LoVo (cell line): ENCODE data around the gene FCHO2.

Experiments
- DNase-seq: peaks from one replicate; pipeline ENCODE4 v3.0.0-alpha.2; 2016; ENCODE audit warnings: low spot score

FCHO2 gene

DNA sequence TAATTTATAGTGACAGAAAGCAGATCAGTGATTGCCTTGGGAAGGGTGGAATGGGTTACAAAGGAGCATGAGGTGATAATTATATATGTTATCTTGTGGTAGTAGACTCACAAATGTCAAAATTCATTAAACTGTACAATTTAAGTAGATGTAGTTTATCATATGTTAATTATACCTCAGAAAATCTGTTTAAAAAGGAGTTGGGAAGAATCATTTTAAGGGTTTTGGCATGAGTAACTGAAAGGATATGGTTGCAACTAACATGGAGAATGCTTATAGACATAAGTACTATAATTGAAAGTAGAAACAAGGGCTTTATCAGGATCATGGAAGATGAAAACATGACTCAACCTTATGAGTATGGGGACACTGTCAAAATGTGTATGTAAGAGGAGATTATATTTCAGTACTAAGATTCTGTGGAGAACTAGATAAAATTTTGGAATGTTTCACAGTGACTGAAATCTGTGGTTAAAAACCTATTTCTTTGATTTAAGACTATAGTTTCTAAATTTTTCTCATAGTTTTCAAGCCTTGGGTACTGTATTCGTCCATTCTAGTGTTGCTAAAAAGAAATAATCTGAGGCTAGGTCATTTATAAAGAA is 73.3 kb downstream of the FCHO2 start:
- DNase-seq, result no peak

DNA sequence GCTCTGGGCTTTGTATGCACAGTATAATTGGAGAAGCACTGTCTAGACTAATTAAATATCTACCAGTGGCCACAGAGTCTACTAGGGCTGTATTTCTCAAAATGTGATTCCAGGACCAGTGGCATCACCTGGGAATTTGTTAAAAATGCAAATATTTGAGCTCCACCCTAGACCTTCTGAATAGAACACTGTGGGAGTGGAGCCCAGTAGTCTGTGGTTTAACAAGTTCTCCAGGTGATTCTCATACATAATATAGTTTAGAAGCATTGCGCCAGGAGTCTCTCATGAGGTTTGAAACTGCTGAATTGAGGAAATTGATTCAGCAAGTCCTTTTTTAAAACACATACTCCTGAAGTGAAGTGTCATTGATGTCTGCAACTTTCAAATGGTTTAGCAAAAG is 74.7 kb downstream of the FCHO2 start:
- DNase-seq, result no peak

DNA sequence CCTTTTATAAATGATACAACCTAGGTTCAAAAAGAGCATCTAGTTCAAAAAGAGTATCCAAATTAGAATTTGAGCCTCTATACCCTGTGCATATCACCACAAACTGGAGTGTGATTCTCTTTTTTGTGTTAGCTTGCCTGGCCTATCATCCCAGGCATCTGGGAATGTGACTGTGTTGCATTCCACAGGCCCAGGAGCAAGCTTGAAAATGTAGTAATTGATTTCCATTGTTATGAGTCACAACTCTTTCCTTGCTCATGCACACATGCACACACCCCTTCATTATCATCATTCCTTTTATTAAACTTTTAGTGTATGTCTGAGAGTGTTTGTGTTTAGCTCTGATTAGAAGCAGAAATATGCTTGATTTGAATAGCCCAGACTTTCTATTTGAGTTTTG is 75.2 kb downstream of the FCHO2 start:
- no peak for DNase-seq

DNA sequence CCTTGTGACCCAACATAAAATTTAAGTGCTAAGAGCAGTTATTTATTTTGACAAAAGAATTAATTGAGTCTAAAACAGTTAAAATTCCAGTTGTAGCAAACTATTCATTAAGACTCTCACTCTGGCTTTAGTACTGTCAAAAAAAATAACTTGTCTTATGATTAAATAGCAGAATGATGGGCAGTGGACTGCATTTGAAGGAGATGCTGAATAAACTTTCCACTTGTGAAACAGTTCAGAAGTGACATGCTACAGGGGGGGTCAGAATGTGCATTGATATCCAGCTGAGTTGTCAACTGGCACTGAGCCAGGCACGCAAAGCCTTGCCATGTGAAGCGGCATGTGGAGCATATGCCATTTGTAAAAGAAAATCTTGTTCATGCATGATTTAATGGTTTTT is 76.0 kb downstream of the FCHO2 start:
- no peak for DNase-seq

- DNase-seq, result no peak
Observed at GRCh38 chr5:73032635-73033034, 76.8 kb downstream of the FCHO2 start.

GRCh38 chr5:73037545-73037944 is 81.7 kb downstream of the FCHO2 start:
- no peak for DNase-seq

DNA sequence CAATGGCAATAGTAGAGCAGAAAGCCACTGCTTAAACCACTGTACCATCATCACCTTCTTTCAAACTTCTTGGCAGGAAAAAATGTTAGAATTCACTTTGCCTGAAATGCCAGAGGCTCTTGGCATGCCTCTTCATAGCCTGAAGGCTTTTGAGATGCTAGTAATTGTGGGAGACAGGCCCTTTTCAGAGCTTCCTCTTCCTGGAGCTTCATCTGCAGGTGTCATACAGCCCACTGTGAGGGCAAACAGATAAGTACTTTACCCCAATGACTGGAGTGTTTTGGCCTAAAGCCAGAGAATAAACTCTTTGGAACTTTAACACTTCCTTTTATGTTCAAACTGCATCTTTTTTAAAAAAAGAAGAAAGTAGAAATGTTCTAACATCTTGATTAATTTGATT is 83.2 kb downstream of the FCHO2 start:
- DNase-seq, result peak; percentile 20

GRCh38 chr5:73042993-73043392 is 87.2 kb downstream of the FCHO2 start:
- DNase-seq, result no peak

DNA sequence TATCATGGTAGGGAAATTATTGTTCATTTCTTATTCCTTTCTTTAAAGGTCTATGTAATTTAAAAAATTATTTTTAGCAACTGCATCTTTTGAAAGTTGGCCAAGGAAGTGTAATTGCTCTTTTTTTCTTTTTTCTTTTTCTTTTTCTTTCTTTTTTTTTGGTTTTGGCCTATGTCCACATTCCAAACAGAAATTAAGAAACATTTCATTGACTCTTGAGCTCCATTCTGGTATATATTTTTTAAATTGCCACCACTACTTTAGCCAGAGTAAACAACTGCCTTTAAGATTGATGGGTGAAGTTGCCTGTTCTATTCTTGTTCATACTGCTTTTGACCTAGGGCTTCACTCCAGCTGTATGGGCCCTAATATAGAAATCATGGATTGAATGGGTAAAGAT is 88.7 kb downstream of the FCHO2 start:
- no peak for DNase-seq

DNA sequence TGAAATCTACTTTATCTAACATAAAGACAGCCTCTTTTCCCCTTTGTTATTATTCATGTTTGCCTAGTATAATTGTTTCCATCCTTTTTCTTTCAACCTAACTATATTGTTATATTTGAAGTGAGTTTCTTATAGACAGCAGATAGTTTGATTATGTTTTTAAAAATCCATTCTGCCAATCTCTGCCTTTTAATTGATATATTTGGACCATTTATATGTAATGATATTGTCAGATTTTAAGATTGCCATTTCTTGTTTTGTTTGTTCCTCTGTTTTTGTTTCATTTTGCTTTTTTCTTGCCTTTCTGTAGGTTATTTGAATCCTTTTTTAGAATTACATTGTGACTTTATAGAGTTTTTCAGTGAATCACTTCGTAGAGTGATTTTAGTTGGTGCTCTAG is 89.8 kb downstream of the FCHO2 start:
- DNase-seq, result no peak

DNA sequence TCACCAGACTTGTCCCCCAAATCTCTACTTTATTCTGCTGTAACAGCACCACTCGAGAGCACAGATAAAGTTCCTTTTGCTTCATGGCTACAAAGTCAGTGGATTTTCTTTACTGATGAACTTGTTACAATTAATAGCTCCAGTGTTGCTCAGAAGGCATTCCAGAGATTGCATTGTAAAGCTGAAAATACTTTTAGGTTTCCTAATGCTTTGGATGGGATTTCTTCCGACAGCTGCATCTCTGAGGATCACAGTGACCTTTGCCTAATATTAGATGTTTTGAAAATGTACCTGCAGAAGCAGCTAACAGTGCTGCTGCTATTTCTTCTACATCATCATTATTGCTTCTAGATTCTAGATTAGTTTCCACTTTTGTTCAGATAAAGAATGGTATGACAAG is 105.8 kb downstream of the FCHO2 start:
- no peak for DNase-seq

- DNase-seq, result no peak
Observed at GRCh38 chr5:73066466-73066865, 110.6 kb downstream of the FCHO2 start.

DNA sequence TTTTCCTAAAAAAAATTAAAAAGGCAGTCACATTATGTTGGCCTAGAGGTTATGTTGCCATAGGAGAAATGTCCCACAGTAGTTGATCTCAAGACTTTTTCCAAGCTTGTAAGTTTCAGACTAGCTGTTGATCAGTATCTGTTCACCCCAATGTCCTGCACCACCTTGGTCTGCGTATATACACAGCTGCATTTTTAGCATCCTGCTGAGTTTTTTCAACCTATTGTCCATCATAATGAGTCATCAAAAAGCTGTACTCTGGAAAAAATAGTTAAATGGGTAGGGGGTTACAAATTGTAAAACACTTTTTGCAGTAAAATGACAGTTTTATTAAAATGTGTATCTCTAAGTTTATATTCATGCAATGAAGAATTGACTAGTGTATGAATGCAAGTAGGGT is 111.4 kb downstream of the FCHO2 start:
- no peak for DNase-seq

DNA sequence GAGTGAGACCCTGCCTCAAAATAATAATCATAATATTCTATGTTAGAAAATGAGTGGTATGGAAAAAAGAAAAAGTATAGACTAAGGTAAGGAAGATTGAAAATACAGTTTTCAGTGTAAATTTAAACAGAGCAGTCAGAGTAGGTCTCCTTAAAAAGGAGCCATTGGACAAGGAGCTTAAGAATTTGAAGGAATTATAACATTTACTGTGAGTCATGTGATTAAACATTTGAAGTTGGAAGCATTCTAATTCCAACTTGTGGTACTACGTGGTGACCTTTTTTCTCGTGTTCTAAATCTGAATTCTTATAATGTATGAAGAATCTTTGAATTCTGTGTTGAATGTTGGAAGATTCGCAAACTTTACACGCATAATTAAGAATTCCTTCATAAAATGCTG is 125.3 kb downstream of the FCHO2 start:
- DNase-seq, result no peak

GRCh38 chr5:73088026-73088425 is 132.2 kb downstream of the FCHO2 start:
- no peak for DNase-seq

DNA sequence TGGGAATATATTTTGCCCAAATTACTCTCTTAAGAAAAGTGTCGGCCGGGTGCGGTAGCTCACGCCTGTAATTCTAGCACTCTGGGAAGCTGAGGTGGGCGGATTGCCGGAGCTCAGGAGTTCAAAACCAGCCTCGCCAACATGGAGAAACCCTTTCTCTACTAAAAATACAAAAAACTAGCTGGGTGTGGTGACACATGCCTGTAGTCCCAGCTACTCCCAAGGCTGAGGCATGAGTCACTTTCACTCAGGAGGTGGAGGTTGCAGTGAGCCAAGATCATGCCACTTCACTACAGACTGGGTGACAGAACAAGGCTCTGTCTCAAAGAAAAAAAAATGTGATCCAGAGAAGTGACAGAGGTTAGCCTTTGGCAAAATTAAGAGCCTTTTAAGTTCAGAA is 138.1 kb downstream of the FCHO2 start:
- peak; percentile 52 for DNase-seq

DNA sequence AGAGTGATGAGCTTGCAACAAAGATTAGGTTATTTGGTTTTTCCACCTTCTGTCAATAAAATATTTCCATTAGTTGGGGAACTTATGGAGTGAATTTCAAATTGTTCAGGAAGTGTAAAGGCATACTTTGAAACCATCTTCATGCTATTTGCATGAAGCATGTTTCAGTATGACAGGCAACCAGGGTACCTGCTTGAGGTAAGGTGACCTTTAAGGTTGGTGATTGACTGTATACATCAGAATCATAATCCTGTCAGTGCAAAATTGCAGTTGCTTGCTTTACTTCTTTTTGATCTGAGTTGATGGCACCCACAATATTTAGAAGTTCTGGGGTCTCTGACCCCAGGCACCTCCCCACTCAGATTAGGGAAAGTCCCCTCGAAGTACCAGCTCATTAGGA is 138.6 kb downstream of the FCHO2 start:
- no peak for DNase-seq

- no peak for DNase-seq
Observed at GRCh38 chr5:73095564-73096238, 139.9 kb downstream of the FCHO2 start.

DNA sequence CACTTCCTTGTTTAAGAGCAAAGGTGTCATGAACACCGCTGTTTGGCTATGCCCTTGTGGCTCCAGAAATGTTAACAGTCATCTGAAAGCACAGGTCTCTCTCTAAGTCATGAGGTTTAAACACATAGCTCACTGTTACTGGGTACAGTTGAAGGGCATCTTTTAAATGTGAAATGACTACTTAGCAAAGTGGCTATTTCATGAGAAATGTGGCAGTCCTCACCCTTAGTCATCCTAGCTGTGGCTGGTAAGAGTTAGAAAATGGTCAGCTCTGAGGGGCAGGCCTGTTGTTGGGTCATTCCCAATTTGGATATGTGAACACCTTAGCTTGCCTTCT is 140.4 kb downstream of the FCHO2 start:
- DNase-seq, result no peak

DNA sequence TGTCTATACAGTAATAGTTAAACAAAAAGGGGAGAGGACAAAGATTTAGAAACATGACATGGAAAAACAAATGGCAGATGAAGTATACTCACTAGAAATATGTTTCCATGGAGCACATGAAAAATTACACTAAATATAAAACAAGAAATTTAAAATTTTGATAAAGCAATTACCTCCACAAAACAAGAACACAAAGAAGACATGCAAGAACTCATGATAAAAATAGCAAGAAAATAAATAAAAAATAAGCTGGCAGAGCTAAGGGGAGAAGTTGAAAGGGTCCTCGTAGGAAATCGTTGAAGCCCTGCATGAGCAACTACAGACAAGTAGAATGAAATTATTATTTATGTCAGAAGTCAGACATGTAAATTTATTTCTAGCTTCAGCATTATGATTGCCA is 141.9 kb downstream of the FCHO2 start:
- DNase-seq, result no peak

DNA sequence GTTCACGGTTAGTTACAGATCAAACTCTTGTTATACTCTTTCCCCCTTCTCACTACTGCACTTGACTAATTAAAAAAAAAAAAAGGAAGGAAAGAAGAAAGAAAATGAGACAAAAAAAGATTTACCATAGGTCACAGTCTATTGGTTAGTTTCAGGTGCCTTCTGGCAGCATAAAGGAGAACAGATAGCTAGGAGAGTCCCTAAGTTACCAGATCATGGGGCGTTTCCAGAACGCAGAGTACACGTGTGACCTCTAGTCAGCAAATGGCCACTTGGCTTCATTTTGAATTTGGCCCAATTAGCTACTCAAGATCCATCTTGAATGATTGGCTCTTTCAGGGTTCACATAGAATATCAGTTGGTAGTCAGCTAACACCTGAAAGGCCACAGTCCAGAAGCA is 144.3 kb downstream of the FCHO2 start:
- DNase-seq, result no peak

DNA sequence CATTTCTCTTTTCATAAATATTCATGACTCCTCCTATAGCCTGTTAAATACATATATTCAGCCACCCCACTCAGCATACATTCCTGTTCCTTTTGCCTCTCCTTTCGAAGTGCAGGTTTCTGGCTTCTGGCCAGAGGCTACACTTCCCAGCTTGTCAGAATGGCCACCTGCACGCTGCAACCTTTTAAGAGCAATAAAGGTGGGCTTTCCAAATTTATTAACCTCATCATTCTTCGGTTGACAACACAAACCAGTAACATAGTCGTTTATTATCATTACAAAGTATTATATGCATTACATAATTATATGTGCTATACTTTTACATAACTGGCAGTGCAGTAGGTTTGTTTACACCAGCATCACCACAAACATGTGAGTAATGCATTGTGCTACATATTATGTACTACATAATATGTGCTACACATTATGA is 148.0 kb downstream of the FCHO2 start:
- DNase-seq, result no peak

DNA sequence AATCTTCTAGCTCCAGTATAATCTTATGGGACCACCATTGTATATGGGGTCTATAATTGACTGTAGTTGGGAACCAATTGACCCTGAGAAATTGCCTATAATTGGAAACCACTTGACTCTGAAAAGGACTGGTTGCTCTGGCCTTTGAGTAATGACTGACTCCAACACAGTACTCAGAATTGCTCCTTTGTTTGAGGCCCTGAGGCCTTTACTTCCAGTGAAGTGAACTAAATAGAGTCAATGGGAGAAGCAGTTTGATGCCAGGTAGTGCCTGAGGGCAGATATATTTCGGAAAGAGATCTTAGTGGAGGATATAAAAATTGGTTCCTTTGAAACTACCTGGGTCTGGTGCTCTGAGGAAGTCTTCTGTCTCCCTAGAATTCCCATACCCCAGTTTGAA is 148.5 kb downstream of the FCHO2 start:
- no peak for DNase-seq

DNA sequence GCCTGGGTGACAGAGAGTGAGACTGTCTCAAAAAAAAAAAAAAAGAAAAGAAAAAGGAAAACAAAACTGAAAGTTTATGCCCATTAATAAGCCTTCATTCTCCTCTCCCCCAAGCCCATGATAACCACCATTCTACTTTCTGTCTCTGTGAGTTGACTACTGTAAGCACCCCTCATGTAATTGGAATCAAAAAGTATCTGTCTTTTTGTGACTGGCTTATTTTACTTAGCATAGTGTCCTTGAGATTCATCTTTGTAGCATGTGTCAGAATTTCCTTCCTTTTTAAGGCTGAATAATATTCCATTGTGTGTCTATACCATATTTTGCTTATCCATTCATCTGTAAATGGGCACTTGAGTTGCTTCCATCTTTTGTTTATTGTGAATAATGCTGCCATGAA is 150.5 kb downstream of the FCHO2 start:
- DNase-seq, result no peak
